ENCODE data around the gene ALAD. TPM values are rescaled to one million over a fixed set of nuclear protein-coding genes. Genes with fewer than 3 reads are reported as not detected.

The ALAD gene
- total RNA-seq, 4 donors from 2014 or later, result 8.9 to 16.2 (median 12.3) TPM

DNA sequence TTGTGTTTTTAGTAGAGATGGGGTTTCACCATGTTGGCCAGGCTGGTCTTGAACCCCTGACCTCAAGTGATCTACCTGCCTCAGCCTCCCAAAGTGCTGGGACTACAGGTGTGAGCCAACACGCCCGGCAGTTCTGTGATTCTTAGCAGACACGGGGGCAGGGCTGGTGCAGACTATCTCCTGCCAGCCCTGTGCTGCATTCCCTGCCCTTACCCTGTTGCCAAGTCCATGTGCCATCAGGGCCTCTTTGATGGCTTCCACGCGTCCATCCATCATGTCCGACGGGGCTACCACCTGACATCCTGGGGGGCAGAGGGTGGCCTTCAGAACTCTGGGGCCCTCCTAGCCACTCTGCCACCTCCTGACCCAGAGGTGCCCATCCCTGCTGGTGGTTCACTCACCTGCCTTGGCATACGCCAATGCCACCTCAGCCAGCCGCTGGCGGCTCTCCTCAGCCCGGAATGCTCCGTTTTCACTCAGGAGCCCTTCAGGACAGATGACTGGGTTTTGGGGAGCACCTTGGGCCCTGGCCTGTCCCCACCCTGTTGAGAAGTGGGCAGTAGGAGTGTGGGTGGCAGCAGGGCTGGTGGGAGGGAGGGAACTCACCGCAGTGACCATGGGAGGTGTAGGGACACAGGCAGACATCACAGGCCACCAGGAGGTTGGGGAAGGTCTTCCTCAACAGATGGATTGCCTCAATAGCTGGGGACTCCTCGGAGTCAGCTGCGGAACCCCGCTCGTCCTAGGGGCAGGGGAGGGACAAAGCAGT is 10.7 kb downstream of the ALAD start:
- TF ChIP-seq POLR2A (IDR thresholded peaks at IDR 0.05), result no peak
- TF ChIP-seq, protein P1, sequence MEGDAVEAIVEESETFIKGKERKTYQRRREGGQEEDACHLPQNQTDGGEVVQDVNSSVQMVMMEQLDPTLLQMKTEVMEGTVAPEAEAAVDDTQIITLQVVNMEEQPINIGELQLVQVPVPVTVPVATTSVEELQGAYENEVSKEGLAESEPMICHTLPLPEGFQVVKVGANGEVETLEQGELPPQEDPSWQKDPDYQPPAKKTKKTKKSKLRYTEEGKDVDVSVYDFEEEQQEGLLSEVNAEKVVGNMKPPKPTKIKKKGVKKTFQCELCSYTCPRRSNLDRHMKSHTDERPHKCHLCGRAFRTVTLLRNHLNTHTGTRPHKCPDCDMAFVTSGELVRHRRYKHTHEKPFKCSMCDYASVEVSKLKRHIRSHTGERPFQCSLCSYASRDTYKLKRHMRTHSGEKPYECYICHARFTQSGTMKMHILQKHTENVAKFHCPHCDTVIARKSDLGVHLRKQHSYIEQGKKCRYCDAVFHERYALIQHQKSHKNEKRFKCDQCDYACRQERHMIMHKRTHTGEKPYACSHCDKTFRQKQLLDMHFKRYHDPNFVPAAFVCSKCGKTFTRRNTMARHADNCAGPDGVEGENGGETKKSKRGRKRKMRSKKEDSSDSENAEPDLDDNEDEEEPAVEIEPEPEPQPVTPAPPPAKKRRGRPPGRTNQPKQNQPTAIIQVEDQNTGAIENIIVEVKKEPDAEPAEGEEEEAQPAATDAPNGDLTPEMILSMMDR (IDR thresholded peaks at IDR 0.05 in 4 of 5, conservative IDR thresholded peaks at IDR 0.05 in 1 of 5), result no peak
- intact Hi-C loops (cut with DNase I; ENCODE audit: low total_unique reads), result no loop called here
- H3K27ac ChIP-seq, result no peak overlapping the region
- ATAC-seq (no peak), DNase-seq (no peak)
- H3K27me3 ChIP-seq, result no peaks in the 10 kb centered on the region
- H3K9me3 ChIP-seq, result no peaks in the 10 kb centered on the region
- in situ Hi-C loops (cut with MboI; ENCODE audit: low sequenced_read_pairs in 4 of 4), result loop anchor here in 1 of 4 donors (10.0 kb wide), 1 partner anchor 56 kb away; no protein-coding TSS in a partner anchor
- H3K36me3 ChIP-seq, result peaks cover 0 to 57% of the 10 kb centered on the region in 2 donors
- H3K4me3 ChIP-seq, result no peak overlapping the region
- no peaks in the 10 kb centered on the region for H3K4me1 ChIP-seq

DNA sequence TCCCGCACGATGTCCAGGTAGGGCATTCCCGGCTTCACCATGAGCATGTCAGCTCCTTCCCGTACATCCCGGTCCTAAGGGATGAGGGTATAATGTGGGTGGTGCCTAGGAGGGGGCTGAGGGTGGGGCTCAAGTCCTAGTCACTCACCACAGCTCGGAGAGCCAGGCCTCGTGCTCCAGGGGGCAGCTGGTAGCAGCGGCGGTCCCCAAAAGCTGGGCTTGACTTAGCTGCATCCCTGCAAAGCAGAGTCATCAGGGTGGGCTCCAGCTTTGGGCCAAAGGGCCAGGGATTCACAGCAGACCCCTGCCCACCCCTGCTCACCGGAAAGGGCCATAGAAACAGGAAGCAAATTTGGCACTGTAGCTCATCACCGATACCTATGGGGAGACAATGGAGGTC is 11.6 kb downstream of the ALAD start:
- H3K4me1 ChIP-seq, result no peaks in the 10 kb centered on the region

DNA sequence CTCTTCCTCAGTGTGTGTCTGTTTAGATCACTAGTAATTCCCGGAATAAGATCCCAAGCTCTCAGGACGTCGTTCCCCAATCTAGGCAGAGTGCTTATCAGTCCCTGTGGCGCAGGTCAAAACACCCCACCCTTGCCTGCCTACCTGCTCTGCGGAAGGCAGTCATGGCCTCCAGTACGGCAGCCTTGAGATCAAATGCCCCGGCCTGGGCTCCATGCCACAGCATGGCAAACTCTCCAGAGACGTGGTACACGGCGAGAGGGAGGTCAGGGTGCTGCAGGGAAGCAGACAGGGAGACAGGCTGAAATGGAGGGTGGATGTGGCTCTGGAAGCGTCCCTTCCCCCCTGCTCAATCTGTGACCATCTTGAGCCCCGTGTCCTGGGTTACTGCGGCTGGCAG is 12.3 kb downstream of the ALAD start:
- intact Hi-C loops (cut with DNase I; ENCODE audit: low total_unique reads), result no loop called here
- ATAC-seq (no peak), DNase-seq (no peak)
- Histone ChIP-seq H3K27ac (no peak overlapping the region), H3K4me1 (no peaks in the 10 kb centered on the region), H3K27me3 (no peaks in the 10 kb centered on the region), H3K36me3 (peaks cover 0 to 57% of the 10 kb centered on the region in 2 donors), H3K4me3 (no peak overlapping the region), H3K9me3 (no peaks in the 10 kb centered on the region)
- no peak for TF ChIP-seq POLR2A (IDR thresholded peaks at IDR 0.05)
- TF ChIP-seq, protein P1 (IDR thresholded peaks at IDR 0.05 in 4 of 5, conservative IDR thresholded peaks at IDR 0.05 in 1 of 5), result no peak
- in situ Hi-C loops (cut with MboI; ENCODE audit: low sequenced_read_pairs in 4 of 4), result no loop called here

More for the DNA sequence above, 11.6 kb downstream of the ALAD start:
- H3K9me3 ChIP-seq, result no peaks in the 10 kb centered on the region
- DNase-seq, result no peak
- intact Hi-C loops (cut with DNase I; ENCODE audit: low total_unique reads) (no loop called here), in situ Hi-C loops (cut with MboI; ENCODE audit: low sequenced_read_pairs in 4 of 4) (no loop called here)
- peaks cover 0 to 57% of the 10 kb centered on the region in 2 donors for H3K36me3 ChIP-seq
- no peak overlapping the region for H3K27ac ChIP-seq
- no peak for TF ChIP-seq POLR2A (IDR thresholded peaks at IDR 0.05)
- TF ChIP-seq, protein P1 (IDR thresholded peaks at IDR 0.05 in 4 of 5, conservative IDR thresholded peaks at IDR 0.05 in 1 of 5), result no peak
- no peaks in the 10 kb centered on the region for H3K27me3 ChIP-seq
- ATAC-seq, result no peak
- no peak overlapping the region for H3K4me3 ChIP-seq

DNA sequence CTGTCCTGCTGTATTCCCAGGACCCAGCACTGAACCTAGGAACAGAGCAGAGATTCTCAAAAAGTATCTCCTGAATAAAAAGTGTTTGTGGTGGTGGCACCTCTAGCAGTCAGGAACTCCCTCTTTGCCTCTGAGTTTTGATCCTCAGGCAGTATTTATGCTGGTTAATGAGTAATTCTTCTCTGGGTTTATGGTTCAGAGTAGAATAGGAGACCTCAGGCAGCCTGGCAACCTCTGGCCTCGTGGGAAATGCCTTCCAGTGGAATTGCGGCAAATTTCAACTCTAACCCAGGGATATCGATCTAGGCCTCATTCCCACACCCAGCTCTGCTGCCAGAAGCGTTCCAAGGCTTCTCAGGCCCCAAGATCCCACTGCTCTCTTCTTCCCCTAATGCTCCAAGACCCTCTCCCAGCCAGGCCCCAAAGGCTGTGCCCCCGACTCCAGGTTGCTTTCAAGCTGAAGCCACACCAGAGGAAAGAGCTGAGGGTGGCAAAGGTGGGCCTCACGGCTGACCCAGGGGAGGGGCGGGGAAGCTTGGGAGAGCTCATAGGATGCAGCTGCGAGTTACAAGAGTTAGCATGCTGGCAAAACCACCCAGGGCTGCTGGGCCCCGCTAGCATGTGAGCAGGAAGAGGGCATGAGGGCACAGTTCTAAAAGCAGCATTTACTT is 13.4 kb downstream of the ALAD start:
- Histone ChIP-seq H3K9me3 (no peaks in the 10 kb centered on the region), H3K27ac (no peak overlapping the region), H3K36me3 (peaks cover 0 to 57% of the 10 kb centered on the region in 2 donors), H3K4me1 (no peaks in the 10 kb centered on the region), H3K4me3 (no peak overlapping the region), H3K27me3 (no peaks in the 10 kb centered on the region)
- TF ChIP-seq, protein P1 (IDR thresholded peaks at IDR 0.05 in 4 of 5, conservative IDR thresholded peaks at IDR 0.05 in 1 of 5), result no peak
- no peak for TF ChIP-seq POLR2A (IDR thresholded peaks at IDR 0.05)
- DNase-seq (no peak), ATAC-seq (no peak)
- intact Hi-C loops (cut with DNase I; ENCODE audit: low total_unique reads), result no loop called here
- in situ Hi-C loops (cut with MboI; ENCODE audit: low sequenced_read_pairs in 4 of 4), result no loop called here

Measured in gastrocnemius medialis (tissue), 4 donors.